PC-3 (cell line): ENCODE measurements around the gene SF3B6. TPM values are rescaled to one million over a fixed set of nuclear protein-coding genes. Genes with fewer than 3 reads are reported as not detected.
"Not testable (repeated sequence)": the region's sequence is repeated elsewhere in the genome, so short reads cannot be mapped to it uniquely, and the experiment has no call there.

Experiments
- ATAC-seq: fragments of 200-7000 bp; cut with Tn5 transposase; 2 replicates; pipeline ENCODE4 v1.9.1; 2020; ENCODE audit warnings: mild to moderate bottlenecking, moderate library complexity
- BruUV-seq: library from RNA; stranded (reverse); fragments of 400-500 nt; replicated peaks from 2 replicates; lab custom pipeline; 2021; lab: Mats Ljungman, UMichigan
- CTCF ChIA-PET: fragments of 300-600 bp; sonication (Branson Sonifier 250); formaldehyde crosslinking; loops from one replicate; lab custom pipeline; 2022; ENCODE audit warnings: antibody characterized with exemption; lab: Charles Lee
- POLR2A ChIA-PET: fragments of 300-600 bp; sonication (Branson Sonifier 250); formaldehyde crosslinking; loops from one replicate; lab custom pipeline; 2022; ENCODE audit warnings: antibody characterized with exemption; ENCODE audit not compliant: unreplicated experiment; lab: Charles Lee
- DNase-seq: peaks from one replicate; pipeline ENCODE4 v3.0.0-alpha.2; 2015
- H2AFZ ChIP-seq: fragments of 300-600 bp; sonication (generic); 2 replicates; pipeline ENCODE4 v1.6.0; 2016; ENCODE audit warnings: antibody characterized with exemption, low read length
- H3F3A ChIP-seq: fragments of 300-600 bp; sonication (generic); one replicate; pipeline ENCODE4 v1.6.0; 2017; ENCODE audit warnings: antibody characterized with exemption, low read length, control low read depth, mild to moderate bottlenecking; ENCODE audit not compliant: unreplicated experiment
- H3K27ac ChIP-seq: fragments of 300-600 bp; sonication (generic); 2 replicates; pipeline ENCODE4 v1.5.1; 2016; ENCODE audit warnings: mild to moderate bottlenecking, low read length
- H3K27me3 ChIP-seq: fragments of 300-600 bp; sonication (generic); 2 replicates; pipeline ENCODE4 v1.6.1; 2016; ENCODE audit warnings: low read length, mixed read lengths
- H3K36me3 ChIP-seq: fragments of 300-600 bp; sonication (generic); 2 replicates; pipeline ENCODE4 v1.6.1; 2016; ENCODE audit warnings: low read depth, mixed run types, low read length, mixed read lengths
- H3K4me1 ChIP-seq: fragments of 300-600 bp; sonication (generic); 2 replicates; pipeline ENCODE4 v1.5.1; 2016; ENCODE audit warnings: low read length; ENCODE audit not compliant: insufficient read depth
- H3K4me2 ChIP-seq: fragments of 300-600 bp; sonication (generic); 2 replicates; pipeline ENCODE4 v1.6.0; 2016; ENCODE audit warnings: low read length
- H3K4me3 ChIP-seq: fragments of 300-600 bp; sonication (generic); 2 replicates; pipeline ENCODE4 v1.5.1; 2016; ENCODE audit warnings: mild to moderate bottlenecking, low read length, mixed read lengths
- H3K79me2 ChIP-seq: fragments of 300-600 bp; sonication (generic); 2 replicates; pipeline ENCODE4 v1.6.1; 2017; ENCODE audit warnings: low read length, mixed read lengths
- H3K9ac ChIP-seq: fragments of 300-600 bp; sonication (generic); 2 replicates; pipeline ENCODE4 v1.6.0; 2016; ENCODE audit warnings: mild to moderate bottlenecking, low read length
- H3K9me2 ChIP-seq: fragments of 300-600 bp; sonication (generic); replicated peaks from 2 replicates; pipeline ENCODE4 v1.6.1; 2016; ENCODE audit warnings: mixed run types, low read length, mixed read lengths
- H3K9me3 ChIP-seq: fragments of 300-600 bp; sonication (generic); 2 replicates; pipeline ENCODE4 v1.6.1; 2016; ENCODE audit warnings: low read length, mixed read lengths
- H4K20me1 ChIP-seq: fragments of 300-600 bp; sonication (generic); 2 replicates; pipeline ENCODE4 v1.6.1; 2016; ENCODE audit warnings: low read length, mixed read lengths
- EZH2 ChIP-seq: fragments of 300-600 bp; sonication (generic); IDR thresholded peaks from one replicate; pipeline ENCODE4 v1.6.1; 2017; ENCODE audit warnings: antibody characterized with exemption, mild to moderate bottlenecking, low read length; ENCODE audit not compliant: unreplicated experiment
- EZH2phosphoT487 ChIP-seq: fragments of 300-600 bp; sonication (generic); IDR thresholded peaks from 2 replicates; pipeline ENCODE4 v1.6.1; 2018; ENCODE audit warnings: mild to moderate bottlenecking, antibody characterized with exemption, low read length, borderline replicate concordance
- intact Hi-C: fragments of 100-400 bp; cut with micrococcal nuclease; formaldehyde crosslinking; loops from 2 replicates; pipeline ENCODE4 v1.9.0; 2023
- total RNA-seq: library from RNA; depleted of rRNA; stranded (reverse); fragments of >200 nt; gene quantifications from 2 replicates; pipeline ENCODE4 v1.2.3, GENCODE V29; 2014
- TF ChIP-seq, protein P1 (sequence below): fragments of 300-600 bp; sonication (generic); conservative IDR thresholded peaks from 2 replicates; pipeline ENCODE4 v1.5.1; 2017; ENCODE audit warnings: antibody characterized with exemption, low read depth, mild to moderate bottlenecking, low read length

The SF3B6 gene
- total RNA-seq, 1 experiment from 2014 or later: 220 TPM

DNA sequence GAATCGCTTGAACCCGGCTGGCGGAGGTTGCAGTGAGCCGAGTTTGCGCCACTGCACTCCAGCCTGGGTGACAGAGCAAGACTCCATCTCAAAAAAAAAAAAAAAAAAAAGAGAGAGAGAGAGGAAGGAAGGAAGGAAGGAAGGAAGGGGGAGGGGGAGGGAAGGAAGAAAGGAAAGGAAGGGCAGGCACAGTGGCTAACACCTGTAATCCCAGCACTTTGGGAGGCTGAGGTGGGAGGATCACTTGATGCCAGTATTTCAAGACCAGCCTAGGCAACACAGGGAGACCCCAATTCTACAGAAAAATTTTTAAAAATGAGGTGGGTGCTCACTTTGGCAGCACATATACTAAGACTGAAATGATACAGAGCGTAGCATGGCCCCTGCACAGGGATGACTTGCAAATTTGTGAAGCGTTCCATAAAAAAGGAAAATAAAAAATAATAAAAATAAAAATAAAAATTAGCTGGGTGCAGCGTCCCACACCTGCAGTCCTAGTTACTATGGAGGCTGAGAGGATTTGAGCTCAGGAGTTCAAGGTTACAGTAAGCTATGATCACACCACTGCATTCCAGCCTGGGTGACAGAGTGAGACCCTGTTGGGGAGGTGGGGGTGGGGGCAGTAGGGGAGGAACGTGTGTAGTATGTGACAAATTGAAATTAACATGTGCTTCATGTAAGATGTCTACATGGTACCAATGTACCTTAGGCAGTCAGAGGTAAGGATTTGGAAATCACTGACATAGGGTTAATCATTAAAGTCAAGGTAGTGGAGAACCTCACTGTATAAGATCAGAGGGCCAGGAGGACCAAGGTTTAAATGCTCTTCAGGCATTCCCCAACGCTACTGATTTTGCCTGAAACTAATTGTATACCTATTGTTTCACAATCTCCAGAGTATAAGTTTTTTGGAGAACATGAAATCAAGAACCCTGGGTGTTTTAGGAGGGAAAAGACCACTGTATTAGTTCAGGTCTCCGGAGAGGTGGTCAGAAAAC is 30.3 kb downstream of the SF3B6 start:
- CTCF ChIA-PET: no interaction called here
- DNase-seq (no peak), ATAC-seq (no peak)
- peak overlapping the region; percentile 79; the same call in 1 of the 2 replicates for H3K9ac ChIP-seq
- no peaks in the 10 kb centered on the region for H3K9me2 ChIP-seq
- no peak overlapping the region for H3K27ac ChIP-seq
- no peaks in the 10 kb centered on the region for H3K36me3 ChIP-seq
- H3K9me3 ChIP-seq: no peaks in the 10 kb centered on the region
- no peak overlapping the region for H2AFZ ChIP-seq
- H3K79me2 ChIP-seq: peaks cover 36% of the 10 kb centered on the region
- peak overlapping the region; percentile 87 for H3K4me2 ChIP-seq
- no peaks in the 10 kb centered on the region for H4K20me1 ChIP-seq
- intact Hi-C loops: no loop called here
- no peak for TF ChIP-seq EZH2
- no peak for TF ChIP-seq EZH2phosphoT487
- TF ChIP-seq, protein P1, sequence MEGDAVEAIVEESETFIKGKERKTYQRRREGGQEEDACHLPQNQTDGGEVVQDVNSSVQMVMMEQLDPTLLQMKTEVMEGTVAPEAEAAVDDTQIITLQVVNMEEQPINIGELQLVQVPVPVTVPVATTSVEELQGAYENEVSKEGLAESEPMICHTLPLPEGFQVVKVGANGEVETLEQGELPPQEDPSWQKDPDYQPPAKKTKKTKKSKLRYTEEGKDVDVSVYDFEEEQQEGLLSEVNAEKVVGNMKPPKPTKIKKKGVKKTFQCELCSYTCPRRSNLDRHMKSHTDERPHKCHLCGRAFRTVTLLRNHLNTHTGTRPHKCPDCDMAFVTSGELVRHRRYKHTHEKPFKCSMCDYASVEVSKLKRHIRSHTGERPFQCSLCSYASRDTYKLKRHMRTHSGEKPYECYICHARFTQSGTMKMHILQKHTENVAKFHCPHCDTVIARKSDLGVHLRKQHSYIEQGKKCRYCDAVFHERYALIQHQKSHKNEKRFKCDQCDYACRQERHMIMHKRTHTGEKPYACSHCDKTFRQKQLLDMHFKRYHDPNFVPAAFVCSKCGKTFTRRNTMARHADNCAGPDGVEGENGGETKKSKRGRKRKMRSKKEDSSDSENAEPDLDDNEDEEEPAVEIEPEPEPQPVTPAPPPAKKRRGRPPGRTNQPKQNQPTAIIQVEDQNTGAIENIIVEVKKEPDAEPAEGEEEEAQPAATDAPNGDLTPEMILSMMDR: no peak
- BruUV-seq: no TSS peak
- peaks cover 11% of the 10 kb centered on the region for H3K4me1 ChIP-seq
- peak overlapping the region; percentile 91 for H3K4me3 ChIP-seq
- POLR2A ChIA-PET: no interaction called here
- H3K27me3 ChIP-seq: no peaks in the 10 kb centered on the region
- H3F3A ChIP-seq: no peaks in the 10 kb centered on the region

DNA sequence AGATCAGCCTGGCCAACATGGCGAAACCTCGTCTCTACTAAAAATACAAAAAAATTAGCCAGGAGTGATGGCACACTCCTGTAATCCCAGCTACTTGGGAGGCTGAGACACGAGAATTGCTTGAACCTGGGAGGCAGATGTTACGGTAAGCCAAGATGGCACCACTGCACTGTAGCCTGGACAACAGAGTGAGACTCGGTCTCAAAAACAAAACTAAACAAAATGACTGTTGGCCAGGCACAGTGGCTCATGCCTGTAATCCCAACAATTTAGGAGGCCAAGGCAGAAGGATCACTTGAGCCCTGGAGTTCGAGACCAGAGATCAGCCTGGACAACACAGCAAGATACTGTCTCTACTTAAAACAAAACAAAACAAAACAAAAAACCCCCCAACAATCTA is 33.0 kb downstream of the SF3B6 start:
- ATAC-seq, H3K27me3 ChIP-seq, H3K9me3 ChIP-seq, intact Hi-C loops, DNase-seq, H3K4me3 ChIP-seq, H4K20me1 ChIP-seq, BruUV-seq, H3K9me2 ChIP-seq, H3K27ac ChIP-seq, CTCF ChIA-PET, H3K9ac ChIP-seq, H2AFZ ChIP-seq, H3K4me2 ChIP-seq, H3F3A ChIP-seq: not testable (repeated sequence)
- peaks cover 13% of the 10 kb centered on the region for H3K36me3 ChIP-seq
- peaks cover 40% of the 10 kb centered on the region for H3K79me2 ChIP-seq
- POLR2A ChIA-PET: interaction anchor here (0.6 kb wide), 1 partner anchor 128 kb away, joined by 6 read pairs; no protein-coding TSS in a partner anchor
- peaks cover 11% of the 10 kb centered on the region for H3K4me1 ChIP-seq

DNA sequence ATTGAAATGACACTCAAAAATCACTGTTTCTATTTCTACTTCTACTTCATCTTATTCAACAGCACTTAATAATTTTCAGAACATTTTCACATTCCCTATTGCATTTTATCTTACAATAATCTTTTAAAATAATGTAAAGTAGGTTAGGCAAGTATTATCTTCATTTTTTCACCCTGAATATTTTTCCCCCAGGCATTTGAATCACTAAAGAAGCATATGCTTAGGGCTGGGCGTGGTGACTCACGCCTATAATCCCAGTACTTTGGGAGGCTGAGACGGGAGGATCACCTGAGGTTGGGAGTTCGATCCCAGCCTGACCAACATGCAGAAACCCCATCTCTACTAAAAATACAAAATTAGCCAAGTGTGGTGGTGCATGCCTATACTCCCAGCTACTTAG is 35.6 kb downstream of the SF3B6 start:
- TF ChIP-seq EZH2phosphoT487 (no peak), EZH2 (no peak)
- TF ChIP-seq, protein P1: no peak
- no peak overlapping the region for H3K4me3 ChIP-seq
- H3K27me3 ChIP-seq: no peaks in the 10 kb centered on the region
- no peaks in the 10 kb centered on the region for H3F3A ChIP-seq
- ChIA-PET CTCF (no interaction called here), POLR2A (no interaction called here)
- H3K4me1 ChIP-seq: no peaks in the 10 kb centered on the region
- ATAC-seq: no peak
- H3K4me2 ChIP-seq: no peak overlapping the region
- H3K36me3 ChIP-seq: peaks cover 21% of the 10 kb centered on the region
- DNase-seq: peak; percentile 25
- H4K20me1 ChIP-seq: no peaks in the 10 kb centered on the region
- peaks cover 40% of the 10 kb centered on the region for H3K79me2 ChIP-seq
- BruUV-seq: no TSS peak
- no peak overlapping the region for H3K9ac ChIP-seq
- no peak overlapping the region for H2AFZ ChIP-seq
- H3K27ac ChIP-seq: no peak overlapping the region
- no peaks in the 10 kb centered on the region for H3K9me2 ChIP-seq
- H3K9me3 ChIP-seq: no peaks in the 10 kb centered on the region
- intact Hi-C loops: no loop called here
